H1 (cell line): ENCODE data around the gene C15orf39. TPM values are rescaled to one million over a fixed set of nuclear protein-coding genes. Genes with fewer than 3 reads are reported as not detected.

Experiments
- CTCF ChIA-PET: fragments of 300-600 bp; sonication (Branson Sonifier 250); formaldehyde crosslinking; loops from one replicate; lab custom pipeline; 2021; ENCODE audit not compliant: partially characterized antibody; lab: Charles Lee
- POLR2A ChIA-PET: fragments of 300-600 bp; sonication (Branson Sonifier 250); formaldehyde crosslinking; loops from one replicate; lab custom pipeline; 2021; ENCODE audit warnings: inconsistent platforms; ENCODE audit not compliant: partially characterized antibody; lab: Charles Lee
- DNase-seq, 2 experiments: peaks; one replicate each; pipeline versions ENCODE4 v3.0.0 to v3.0.0-alpha.2; 2010 to 2022; ENCODE audit warnings: low spot score in 2 of 2, low read depth in 1 of 2, mixed read lengths in 1 of 2
- FAIRE-seq: peaks from 2 replicates; lab custom pipeline; 2011; peaks lifted over from hg19 to GRCh38; lab: Jason Lieb, UNC
- H2AFZ ChIP-seq: 2 replicates; pipeline ENCODE4 v1.8.1; 2012; ENCODE audit warnings: low read length, inconsistent platforms
- H2AK5ac ChIP-seq: 2 replicates; pipeline ENCODE4 v1.6.1; 2013; ENCODE audit warnings: low read depth, low read length
- H2BK120ac ChIP-seq: replicated peaks from 2 replicates; pipeline ENCODE3; 2013; ENCODE audit warnings: low read depth, low read length, inconsistent platforms
- H2BK12ac ChIP-seq: 2 replicates; pipeline ENCODE4 v1.6.1; 2013; ENCODE audit warnings: low read depth, low read length
- H2BK15ac ChIP-seq: 2 replicates; pipeline ENCODE4 v1.6.1; 2013; ENCODE audit warnings: low read length
- H2BK20ac ChIP-seq: 2 replicates; pipeline ENCODE4 v1.6.1; 2013; ENCODE audit warnings: low read length
- H2BK5ac ChIP-seq: 2 replicates; pipeline ENCODE4 v1.6.1; 2013; ENCODE audit warnings: low read depth, low read length
- H3K14ac ChIP-seq: 2 replicates; pipeline ENCODE4 v1.6.1; 2013; ENCODE audit warnings: inconsistent platforms; ENCODE audit not compliant: insufficient read length
- H3K18ac ChIP-seq: 2 replicates; pipeline ENCODE4 v1.6.1; 2013; ENCODE audit warnings: low read length; ENCODE audit errors: extremely low read depth
- H3K23ac ChIP-seq: 2 replicates; pipeline ENCODE4 v1.6.1; 2013; ENCODE audit warnings: inconsistent platforms; ENCODE audit not compliant: insufficient read length
- H3K23me2 ChIP-seq: 2 replicates; pipeline ENCODE4 v1.6.1; 2013; ENCODE audit warnings: low read depth, low read length
- H3K27ac ChIP-seq: 2 replicates; pipeline ENCODE4 v1.6.1; 2011; ENCODE audit warnings: low read depth, low read length, inconsistent platforms
- H3K27me3 ChIP-seq, 4 experiments: replicated peaks in 1 of 4; 1 replicate in 1 of 4; 2 replicates in 3 of 4; pipeline versions ENCODE4 v1.6.1 to v1.8.1; 2011 to 2013; ENCODE audit warnings: low read length in 3 of 4, mild to moderate bottlenecking in 3 of 4, inconsistent platforms in 2 of 4, mixed read lengths in 2 of 4, moderate library complexity in 1 of 4; ENCODE audit not compliant: control insufficient read depth in 3 of 4, insufficient read depth in 3 of 4; ENCODE audit errors: extremely low read depth in 1 of 4
- H3K36me3 ChIP-seq, 4 experiments: 2 replicates each; pipeline versions ENCODE4 v1.6.1 to v1.8.1; 2011 to 2013; ENCODE audit warnings: mild to moderate bottlenecking in 4 of 4, low read length in 3 of 4, moderate library complexity in 2 of 4, control low read depth in 1 of 4, inconsistent platforms in 1 of 4; ENCODE audit not compliant: insufficient read depth in 4 of 4, control insufficient read depth in 2 of 4
- H3K4ac ChIP-seq: replicated peaks from 2 replicates; pipeline ENCODE3; 2013; ENCODE audit warnings: low read length, low read depth, mixed read lengths, inconsistent platforms; ENCODE audit not compliant: insufficient read length
- H3K4me1 ChIP-seq, 4 experiments: replicated peaks in 1 of 4; 1 replicate in 1 of 4; 2 replicates in 3 of 4; pipeline versions ENCODE4 v1.6.1 to v1.8.1; 2011 to 2013; ENCODE audit warnings: low read length in 3 of 4, inconsistent platforms in 2 of 4, mixed read lengths in 1 of 4; ENCODE audit not compliant: insufficient read depth in 4 of 4, control insufficient read depth in 3 of 4
- H3K4me2 ChIP-seq, 2 experiments: 2 replicates each; pipeline versions ENCODE4 v1.6.1 to v1.8.1; 2011 to 2013; ENCODE audit warnings: low read depth in 2 of 2, low read length in 2 of 2, control low read depth in 1 of 2, inconsistent platforms in 1 of 2, mild to moderate bottlenecking in 1 of 2; ENCODE audit not compliant: insufficient read depth in 1 of 2
- H3K4me3 ChIP-seq, 4 experiments: fragments of 200-600, 300-600 bp in 1 of 4; sonication (generic), shearing (Covaris generic), sonication (Bioruptor Twin) in 1 of 4; 2 replicates each; pipeline versions ENCODE4 v1.5.1 to v1.8.1; 2011 to 2016; ENCODE audit warnings: low read length in 4 of 4, low read depth in 3 of 4, control low read depth in 2 of 4, inconsistent platforms in 2 of 4, mild to moderate bottlenecking in 2 of 4, mixed read lengths in 1 of 4, moderate library complexity in 1 of 4; ENCODE audit not compliant: insufficient read depth in 2 of 4; ENCODE audit errors: extremely low read depth in 1 of 4
- H3K56ac ChIP-seq: replicated peaks from 2 replicates; pipeline ENCODE3; 2013; ENCODE audit warnings: low read depth, mild to moderate bottlenecking, mixed read lengths, low read length, inconsistent platforms; ENCODE audit not compliant: insufficient read length
- H3K79me1 ChIP-seq: 2 replicates; pipeline ENCODE4 v1.6.1; 2013; ENCODE audit warnings: low read depth, low read length, control low read depth
- H3K79me2 ChIP-seq, 2 experiments: 2 replicates each; pipeline versions ENCODE4 v1.6.1 to v1.8.1; 2012 to 2013; ENCODE audit warnings: low read length in 2 of 2, mild to moderate bottlenecking in 2 of 2, inconsistent platforms in 1 of 2; ENCODE audit not compliant: insufficient read depth in 2 of 2, control insufficient read depth in 1 of 2
- H3K9ac ChIP-seq, 4 experiments: replicated peaks in 1 of 4; 1 replicate in 1 of 4; 2 replicates in 3 of 4; pipeline versions ENCODE4 v1.6.1 to v1.8.1; 2011 to 2013; ENCODE audit warnings: low read depth in 3 of 4, low read length in 3 of 4, control low read depth in 2 of 4, mild to moderate bottlenecking in 2 of 4, moderate library complexity in 2 of 4, inconsistent platforms in 1 of 4; ENCODE audit errors: extremely low read depth in 1 of 4
- H3K9me3 ChIP-seq, 2 experiments: 2 replicates each; pipeline versions ENCODE4 v1.6.1 to v1.8.1; 2012 to 2013; ENCODE audit warnings: mild to moderate bottlenecking in 2 of 2, moderate library complexity in 2 of 2, control low read depth in 1 of 2, inconsistent platforms in 1 of 2, low read depth in 1 of 2, low read length in 1 of 2, mixed read lengths in 1 of 2; ENCODE audit not compliant: insufficient read depth in 2 of 2
- H4K20me1 ChIP-seq, 2 experiments: replicated peaks in 1 of 2; 2 replicates each; pipeline versions ENCODE3 to v1.8.1; 2011 to 2013; ENCODE audit warnings: inconsistent platforms in 2 of 2, low read length in 2 of 2, mild to moderate bottlenecking in 1 of 2; ENCODE audit not compliant: insufficient read depth in 2 of 2, control insufficient read depth in 1 of 2
- H4K5ac ChIP-seq: 2 replicates; pipeline ENCODE4 v1.6.1; 2013; ENCODE audit warnings: low read length, low read depth, mixed read lengths, inconsistent platforms; ENCODE audit not compliant: insufficient read length
- H4K8ac ChIP-seq: 2 replicates; pipeline ENCODE4 v1.8.0; 2013; ENCODE audit warnings: mild to moderate bottlenecking, moderate library complexity, low read length, inconsistent platforms; ENCODE audit not compliant: insufficient read depth; ENCODE audit errors: extremely low read depth
- H4K91ac ChIP-seq: replicated peaks from 2 replicates; pipeline ENCODE3; 2013; ENCODE audit warnings: low read length, mixed read lengths, inconsistent platforms; ENCODE audit not compliant: insufficient read length
- BACH1 ChIP-seq: IDR thresholded peaks from 2 replicates; pipeline ENCODE4 v1.6.1; 2012; ENCODE audit warnings: low read length, improper control_type of control experiment
- BCL11A ChIP-seq, 2 experiments: IDR thresholded peaks; one replicate each; pipeline ENCODE4 v1.6.1; 2011; ENCODE audit warnings: low read depth in 2 of 2, low read length in 2 of 2, mild to moderate bottlenecking in 2 of 2
- FOSL1 ChIP-seq: IDR thresholded peaks from 2 replicates; pipeline ENCODE4 v1.6.1; 2011; ENCODE audit warnings: mild to moderate bottlenecking, low read depth, low read length, moderate library complexity; ENCODE audit not compliant: insufficient read depth
- KDM1A ChIP-seq: fragments of 200-600, 300-600 bp; sonication (generic); IDR thresholded peaks from 2 replicates; pipeline ENCODE4 v1.7.1; 2016; ENCODE audit warnings: mild to moderate bottlenecking, low read length, borderline replicate concordance
- KDM4A ChIP-seq: IDR thresholded peaks from one replicate; pipeline ENCODE4 v1.7.1; 2012; ENCODE audit warnings: low read depth, mild to moderate bottlenecking, moderate library complexity, low read length, inconsistent platforms; ENCODE audit not compliant: severe bottlenecking
- SRF ChIP-seq: IDR thresholded peaks from 2 replicates; pipeline ENCODE4 v1.6.1; 2011; ENCODE audit warnings: mild to moderate bottlenecking, low read depth, low read length, moderate library complexity
- SUZ12 ChIP-seq: fragments of 200-600 bp; sonication (generic); IDR thresholded peaks from 2 replicates; pipeline ENCODE4 v1.6.1; 2012; ENCODE audit warnings: mild to moderate bottlenecking, inconsistent platforms, low read length, moderate library complexity, mixed read lengths
- TAF7 ChIP-seq: optimal IDR thresholded peaks from 2 replicates; pipeline ENCODE3; 2011; ENCODE audit warnings: low read depth, mild to moderate bottlenecking, inconsistent platforms, low read length, moderate library complexity, borderline replicate concordance
- ZNF274 ChIP-seq: IDR thresholded peaks from 2 replicates; pipeline ENCODE4 v1.7.0; 2012; ENCODE audit warnings: low read length, borderline replicate concordance; ENCODE audit errors: extremely low read depth
- WGBS, 2 experiments: shearing (Covaris generic) in 1 of 2; methylation state at CpG; one replicate each; pipeline versions ENCODE4 v1.1.6 to v1.1.7; 2013 to 2015; ENCODE audit warnings: low lambda C conversion rate in 2 of 2, mixed read lengths in 2 of 2, inconsistent platforms in 1 of 2, low coverage in 1 of 2, missing lambda C conversion rate in 1 of 2; ENCODE audit not compliant: insufficient replicate concordance in 2 of 2, insufficient coverage in 1 of 2, insufficient read length in 1 of 2; ENCODE audit errors: extremely low coverage in 1 of 2, missing lambda C conversion rate in 1 of 2; 5-methylcytosine and 5-hydroxymethylcytosine counted together
- polyA plus RNA-seq, 7 experiments: library from polyadenylated mRNA; depleted of rRNA in 3 of 7; stranded (reverse) in 5 of 7; unstranded in 2 of 7; fragments of >200 nt in 5 of 7; fragments of 200-250 nt in 2 of 7; gene quantifications; 1 replicate in 5 of 7; 2 replicates in 1 of 7; 4 replicates in 1 of 7; pipeline versions ENCODE4 v1.2.1 to v1.2.3, GENCODE V29; 2011 to 2013; ENCODE audit warnings: missing spikeins in 2 of 7, mixed read lengths in 2 of 7
- total RNA-seq: library from RNA; stranded (reverse); fragmentation: NEBNext Ultra II Directional; extraction: Animal tissue kit (Norgen Biotek cat#: 25700); gene quantifications from 2 replicates; pipeline ENCODE4 v1.2.1, GENCODE V29; 2021
- TF ChIP-seq, protein P1 (sequence below): IDR thresholded peaks from 2 replicates; pipeline ENCODE4 v1.6.1; 2012; ENCODE audit warnings: low read length, inconsistent platforms
- TF ChIP-seq, protein P2 (sequence below): IDR thresholded peaks from 2 replicates; pipeline ENCODE4 v1.6.1; 2012; ENCODE audit warnings: inconsistent platforms

Gene C15orf39
- total and polyA plus RNA-seq, 2 of the 8 experiments (the other 6 are each of a cell fraction or from before 2014, with no cell fraction given): 13.8 to 38.5 TPM

- H3K14ac ChIP-seq: no peak overlapping the region
- no peak overlapping the region for H3K56ac ChIP-seq
- H2BK15ac ChIP-seq: no peak overlapping the region
- no peaks in the 10 kb centered on the region for H3K79me2 ChIP-seq
- H2AFZ ChIP-seq: no peak overlapping the region
- H2BK5ac ChIP-seq: no peak overlapping the region
- 85% methylated on average over 6 of the region's 6 CpGs; no CpG with 5 or more reads in 1 of the 2 experiments for WGBS, 2 experiments
- H3K18ac ChIP-seq: no peak overlapping the region
- no peak overlapping the region for H2AK5ac ChIP-seq
- H3K9me3 ChIP-seq: no peaks in the 10 kb centered on the region
- no peak overlapping the region for H4K5ac ChIP-seq
- no peaks in the 10 kb centered on the region for H3K36me3 ChIP-seq
- H3K4me3 ChIP-seq: no peak overlapping the region
- no peak overlapping the region for H3K4ac ChIP-seq
- H3K9ac ChIP-seq: no peak overlapping the region
- no peak for FAIRE-seq
- no peaks in the 10 kb centered on the region; a peak in 1 of 7 replicates for H3K4me1 ChIP-seq
- no peaks in the 10 kb centered on the region for H3K79me1 ChIP-seq
- no peak overlapping the region for H2BK120ac ChIP-seq
- no peak overlapping the region for H3K23ac ChIP-seq
- H4K91ac ChIP-seq: no peak overlapping the region
- H3K27me3 ChIP-seq: peaks cover 0 to 4% (median 0%) of the 10 kb centered on the region in 4 experiments; a peak in 1 of 7 replicates
- no peaks in the 10 kb centered on the region for H4K20me1 ChIP-seq
- H3K23me2 ChIP-seq: no peaks in the 10 kb centered on the region
- ChIA-PET CTCF (interaction anchor here (1.0 to 1.3 kb wide), 2 partner anchors 12 to 15 kb away, joined by 3 read pairs; no protein-coding TSS in a partner anchor), POLR2A (no interaction called here)
- DNase-seq: no peak
- H2BK20ac ChIP-seq: no peak overlapping the region
- no peak overlapping the region for H2BK12ac ChIP-seq
- no peak overlapping the region for H3K27ac ChIP-seq
- H3K4me2 ChIP-seq: no peak overlapping the region
- no peak overlapping the region for H4K8ac ChIP-seq
- TF ChIP-seq SUZ12: no peak
- no peak for TF ChIP-seq SRF
- no peak for TF ChIP-seq FOSL1
- TF ChIP-seq KDM1A: no peak
- TF ChIP-seq TAF7: no peak
- no peak for TF ChIP-seq KDM4A
- TF ChIP-seq ZNF274: no peak
- TF ChIP-seq BACH1: no peak
- TF ChIP-seq, protein P1, sequence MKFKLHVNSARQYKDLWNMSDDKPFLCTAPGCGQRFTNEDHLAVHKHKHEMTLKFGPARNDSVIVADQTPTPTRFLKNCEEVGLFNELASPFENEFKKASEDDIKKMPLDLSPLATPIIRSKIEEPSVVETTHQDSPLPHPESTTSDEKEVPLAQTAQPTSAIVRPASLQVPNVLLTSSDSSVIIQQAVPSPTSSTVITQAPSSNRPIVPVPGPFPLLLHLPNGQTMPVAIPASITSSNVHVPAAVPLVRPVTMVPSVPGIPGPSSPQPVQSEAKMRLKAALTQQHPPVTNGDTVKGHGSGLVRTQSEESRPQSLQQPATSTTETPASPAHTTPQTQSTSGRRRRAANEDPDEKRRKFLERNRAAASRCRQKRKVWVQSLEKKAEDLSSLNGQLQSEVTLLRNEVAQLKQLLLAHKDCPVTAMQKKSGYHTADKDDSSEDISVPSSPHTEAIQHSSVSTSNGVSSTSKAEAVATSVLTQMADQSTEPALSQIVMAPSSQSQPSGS: no peak
- TF ChIP-seq, protein P2, sequence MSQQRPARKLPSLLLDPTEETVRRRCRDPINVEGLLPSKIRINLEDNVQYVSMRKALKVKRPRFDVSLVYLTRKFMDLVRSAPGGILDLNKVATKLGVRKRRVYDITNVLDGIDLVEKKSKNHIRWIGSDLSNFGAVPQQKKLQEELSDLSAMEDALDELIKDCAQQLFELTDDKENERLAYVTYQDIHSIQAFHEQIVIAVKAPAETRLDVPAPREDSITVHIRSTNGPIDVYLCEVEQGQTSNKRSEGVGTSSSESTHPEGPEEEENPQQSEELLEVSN: no peak
- no peak for TF ChIP-seq BCL11A (IDR thresholded peaks at IDR 0.05; ENCODE audit: low read depth in 2 of 2, low read length in 2 of 2)
These were observed 22.0 kb downstream of the C15orf39 start for GRCh38 chr15:75223688-75224087.
